Thoracic aorta endothelial cell (primary cell): ENCODE results near the gene IL9R. TPM values are rescaled to one million over a fixed set of nuclear protein-coding genes. Genes with fewer than 3 reads are reported as not detected.

Source experiments
- total RNA-seq: library from RNA; depleted of rRNA; stranded (reverse); fragments of >200 nt; gene quantifications from 2 replicates; pipeline ENCODE4 v1.2.3, GENCODE V29; 2012

IL9R gene, protein sequence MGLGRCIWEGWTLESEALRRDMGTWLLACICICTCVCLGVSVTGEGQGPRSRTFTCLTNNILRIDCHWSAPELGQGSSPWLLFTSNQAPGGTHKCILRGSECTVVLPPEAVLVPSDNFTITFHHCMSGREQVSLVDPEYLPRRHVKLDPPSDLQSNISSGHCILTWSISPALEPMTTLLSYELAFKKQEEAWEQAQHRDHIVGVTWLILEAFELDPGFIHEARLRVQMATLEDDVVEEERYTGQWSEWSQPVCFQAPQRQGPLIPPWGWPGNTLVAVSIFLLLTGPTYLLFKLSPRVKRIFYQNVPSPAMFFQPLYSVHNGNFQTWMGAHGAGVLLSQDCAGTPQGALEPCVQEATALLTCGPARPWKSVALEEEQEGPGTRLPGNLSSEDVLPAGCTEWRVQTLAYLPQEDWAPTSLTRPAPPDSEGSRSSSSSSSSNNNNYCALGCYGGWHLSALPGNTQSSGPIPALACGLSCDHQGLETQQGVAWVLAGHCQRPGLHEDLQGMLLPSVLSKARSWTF
- 0.07 TPM in 1 of 2 replicates, not detected in the other for total RNA-seq

DNA sequence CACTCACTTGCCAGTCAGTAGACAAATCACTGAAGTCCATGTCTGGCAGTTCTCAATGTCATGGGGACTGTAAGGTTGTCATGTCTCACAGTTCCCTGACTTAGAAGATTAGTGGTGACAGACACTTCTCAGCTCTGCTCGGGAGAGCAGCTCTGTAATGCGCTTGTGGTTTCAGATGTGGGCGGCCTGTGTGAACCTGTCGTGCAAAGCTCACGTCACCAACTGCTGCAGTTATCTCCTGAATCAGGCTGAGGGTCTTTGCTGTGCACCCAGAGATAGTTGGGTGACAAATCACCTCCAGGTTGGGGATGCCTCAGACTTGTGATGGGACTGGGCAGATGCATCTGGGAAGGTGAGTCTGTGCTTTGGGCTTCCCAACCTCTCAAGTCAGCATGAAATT is at the start of gene IL9R:
TSS of gene IL9R (plus strand) at position 261 of the 400 bp plus-strand sequence. CDS start at position 325, 64 bp downstream.

Other genes with a start within 250 kb of the IL9R start
- 56.4 and 58.1 TPM in 2 replicates for gene VAMP7, start 116.4 kb upstream of the IL9R start, total RNA-seq